Mesendoderm (in vitro differentiated cells): ENCODE results near the gene RBBP6.

Experiments
- DNase-seq: peaks from one replicate; pipeline ENCODE4 v3.0.0; 2013
- H2AK5ac ChIP-seq: 2 replicates; pipeline ENCODE4 v1.6.1; 2013; ENCODE audit warnings: low read length, inconsistent platforms
- H2BK120ac ChIP-seq: 2 replicates; pipeline ENCODE4 v1.6.1; 2013; ENCODE audit warnings: low read depth, mild to moderate bottlenecking, low read length, moderate library complexity, mixed read lengths
- H2BK15ac ChIP-seq: replicated peaks from 2 replicates; pipeline ENCODE4 v1.6.1; 2013; ENCODE audit warnings: low read depth, mild to moderate bottlenecking, moderate library complexity
- H2BK5ac ChIP-seq: 2 replicates; pipeline ENCODE4 v1.6.1; 2013; ENCODE audit warnings: low read length, inconsistent platforms
- H3K18ac ChIP-seq: 2 replicates; pipeline ENCODE4 v1.6.1; 2013; ENCODE audit warnings: mild to moderate bottlenecking, low read length, mixed read lengths
- H3K23ac ChIP-seq: one replicate; pipeline ENCODE4 v1.6.1; 2013; ENCODE audit warnings: low read length
- H3K27ac ChIP-seq: 2 replicates; pipeline ENCODE4 v1.5.1; 2013; ENCODE audit warnings: low read depth, mild to moderate bottlenecking, inconsistent platforms, low read length, moderate library complexity
- H3K27me3 ChIP-seq: 2 replicates; pipeline ENCODE4 v1.6.1; 2013; ENCODE audit warnings: low read length, control low read depth, mild to moderate bottlenecking, inconsistent platforms; ENCODE audit not compliant: insufficient read depth, poor library complexity
- H3K36me3 ChIP-seq: 2 replicates; pipeline ENCODE4 v1.6.1; 2013; ENCODE audit warnings: low read length, inconsistent platforms; ENCODE audit not compliant: control insufficient read depth, insufficient read depth
- H3K4ac ChIP-seq: one replicate; pipeline ENCODE4 v1.6.1; 2013; ENCODE audit warnings: low read depth, mild to moderate bottlenecking, low read length, moderate library complexity
- H3K4me1 ChIP-seq: 2 replicates; pipeline ENCODE4 v1.6.1; 2013; ENCODE audit warnings: low read depth, low read length, inconsistent platforms; ENCODE audit not compliant: control insufficient read depth
- H3K4me2 ChIP-seq: 2 replicates; pipeline ENCODE4 v1.6.1; 2013; ENCODE audit warnings: low read length
- H3K4me3 ChIP-seq: 2 replicates; pipeline ENCODE4 v1.5.1; 2013; ENCODE audit warnings: mild to moderate bottlenecking, low read length
- H3K56ac ChIP-seq: one replicate; pipeline ENCODE4 v1.6.1; 2013; ENCODE audit warnings: low read length
- H3K79me1 ChIP-seq: 2 replicates; pipeline ENCODE4 v1.6.1; 2013; ENCODE audit warnings: low read length, inconsistent platforms
- H3K79me2 ChIP-seq: 2 replicates; pipeline ENCODE4 v1.6.1; 2013; ENCODE audit warnings: mild to moderate bottlenecking, low read length; ENCODE audit not compliant: control insufficient read depth, insufficient read depth
- H3K9ac ChIP-seq: 2 replicates; pipeline ENCODE4 v1.6.1; 2013; ENCODE audit warnings: low read length, inconsistent platforms
- H4K5ac ChIP-seq: one replicate; pipeline ENCODE4 v1.6.1; 2013; ENCODE audit warnings: low read length
- H4K8ac ChIP-seq: one replicate; pipeline ENCODE4 v1.6.1; 2013; ENCODE audit warnings: low read depth, mild to moderate bottlenecking, control low read depth, low read length, moderate library complexity
- WGBS: extraction: QIAGEN DNeasy Blood & Tissue Kit; methylation state at CpG from one replicate; pipeline ENCODE4 v1.1.7; 2013; ENCODE audit warnings: low lambda C conversion rate, missing lambda C conversion rate; ENCODE audit not compliant: insufficient coverage; ENCODE audit errors: extremely low coverage; 5-methylcytosine and 5-hydroxymethylcytosine counted together

RBBP6 gene

DNA sequence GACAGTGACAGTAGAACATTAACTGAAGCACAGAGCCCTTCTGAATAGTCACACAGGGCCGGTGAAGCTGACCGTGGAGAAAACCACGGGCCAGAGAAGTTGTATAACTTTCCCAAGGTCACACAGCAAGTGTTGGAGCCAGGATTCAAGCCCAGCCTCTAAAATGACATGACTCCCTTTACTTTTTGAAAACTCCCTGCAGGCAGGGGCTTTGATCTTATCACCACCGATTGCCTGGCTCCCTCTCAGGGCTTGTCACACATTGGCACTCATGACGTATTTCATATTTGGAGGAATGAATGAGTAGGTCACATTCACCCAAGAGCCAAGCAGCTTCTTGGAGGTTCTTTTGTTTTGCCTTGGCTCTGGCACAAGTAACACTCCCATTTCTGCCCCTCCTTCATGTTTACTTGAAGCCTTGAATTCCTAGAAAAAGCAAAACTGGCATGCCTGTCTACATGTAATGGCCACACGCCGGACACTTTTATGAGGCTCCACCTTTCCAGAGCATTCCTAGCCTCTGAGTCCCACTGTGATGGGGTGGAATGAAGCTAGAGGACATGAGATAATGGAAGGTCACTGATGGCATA is 13.3 kb upstream of the RBBP6 start:
- Histone ChIP-seq H3K56ac (no peak overlapping the region), H2BK5ac (no peak overlapping the region), H2BK15ac (no peak overlapping the region), H3K4me2 (no peak overlapping the region), H3K4me3 (no peak overlapping the region), H3K79me1 (no peaks in the 10 kb centered on the region), H3K23ac (no peak overlapping the region), H3K27me3 (no peaks in the 10 kb centered on the region), H3K18ac (no peak overlapping the region), H3K4ac (no peak overlapping the region), H3K27ac (no peak overlapping the region), H4K8ac (no peak overlapping the region), H3K4me1 (no peaks in the 10 kb centered on the region), H3K9ac (no peak overlapping the region), H3K79me2 (no peaks in the 10 kb centered on the region), H4K5ac (no peak overlapping the region), H2AK5ac (no peak overlapping the region), H2BK120ac (no peak overlapping the region), H3K36me3 (no peaks in the 10 kb centered on the region)
- WGBS: no CpG with 5 or more reads among the region's 7 CpGs
- DNase-seq: no peak

- Histone ChIP-seq H3K4ac (no peak overlapping the region), H2BK5ac (no peak overlapping the region), H3K36me3 (no peaks in the 10 kb centered on the region), H2BK120ac (no peak overlapping the region), H3K27ac (no peak overlapping the region), H3K79me2 (no peaks in the 10 kb centered on the region), H3K4me1 (no peaks in the 10 kb centered on the region), H3K79me1 (no peaks in the 10 kb centered on the region), H3K23ac (no peak overlapping the region), H4K8ac (no peak overlapping the region), H3K4me2 (no peak overlapping the region), H3K27me3 (no peaks in the 10 kb centered on the region), H3K18ac (no peak overlapping the region), H3K56ac (no peak overlapping the region), H2AK5ac (no peak overlapping the region), H3K9ac (no peak overlapping the region), H2BK15ac (no peak overlapping the region), H3K4me3 (no peak overlapping the region), H4K5ac (no peak overlapping the region)
- no peak for DNase-seq
- no CpG with 5 or more reads among the region's 9 CpGs for WGBS
These were observed 12.5 kb upstream of the RBBP6 start for GRCh38 chr16:24526701-24527495.

- H4K5ac ChIP-seq: no peak overlapping the region
- no peak overlapping the region for H3K18ac ChIP-seq
- no CpG with 5 or more reads among the region's 1 CpG for WGBS
- H3K36me3 ChIP-seq: no peaks in the 10 kb centered on the region
- no peak overlapping the region for H3K9ac ChIP-seq
- H3K27ac ChIP-seq: no peak overlapping the region
- H3K4me1 ChIP-seq: no peaks in the 10 kb centered on the region
- H3K4ac ChIP-seq: no peak overlapping the region
- no peak overlapping the region for H2BK15ac ChIP-seq
- H3K79me1 ChIP-seq: no peaks in the 10 kb centered on the region
- no peak overlapping the region for H2BK5ac ChIP-seq
- no peak overlapping the region for H3K23ac ChIP-seq
- no peak overlapping the region for H3K4me2 ChIP-seq
- H2BK120ac ChIP-seq: no peak overlapping the region
- H2AK5ac ChIP-seq: no peak overlapping the region
- no peaks in the 10 kb centered on the region for H3K79me2 ChIP-seq
- no peaks in the 10 kb centered on the region for H3K27me3 ChIP-seq
- H3K56ac ChIP-seq: no peak overlapping the region
- no peak for DNase-seq
- H4K8ac ChIP-seq: no peak overlapping the region
- H3K4me3 ChIP-seq: no peak overlapping the region
These were observed 8.2 kb upstream of the RBBP6 start for GRCh38 chr16:24531166-24531565.

- H3K79me1 ChIP-seq: no peaks in the 10 kb centered on the region
- H2AK5ac ChIP-seq: no peak overlapping the region
- no peak overlapping the region for H3K4me2 ChIP-seq
- H3K4ac ChIP-seq: no peak overlapping the region
- H3K56ac ChIP-seq: no peak overlapping the region
- no peak overlapping the region for H3K4me3 ChIP-seq
- no peaks in the 10 kb centered on the region for H3K36me3 ChIP-seq
- H2BK5ac ChIP-seq: no peak overlapping the region
- DNase-seq: no peak
- H3K79me2 ChIP-seq: no peaks in the 10 kb centered on the region
- no peak overlapping the region for H2BK120ac ChIP-seq
- no peak overlapping the region for H3K18ac ChIP-seq
- H3K9ac ChIP-seq: no peak overlapping the region
- no peak overlapping the region for H4K8ac ChIP-seq
- H3K27me3 ChIP-seq: no peaks in the 10 kb centered on the region
- H2BK15ac ChIP-seq: no peak overlapping the region
- no peaks in the 10 kb centered on the region for H3K4me1 ChIP-seq
- no peak overlapping the region for H4K5ac ChIP-seq
- H3K27ac ChIP-seq: no peak overlapping the region
- no peak overlapping the region for H3K23ac ChIP-seq
These were observed 4.7 kb upstream of the RBBP6 start for GRCh38 chr16:24534620-24535019.

GRCh38 chr16:24535827-24536226 is 3.5 kb upstream of the RBBP6 start:
- no peaks in the 10 kb centered on the region for H3K4me1 ChIP-seq
- no peak overlapping the region for H2BK15ac ChIP-seq
- no peak overlapping the region for H2BK5ac ChIP-seq
- H3K4ac ChIP-seq: no peak overlapping the region
- no peak overlapping the region for H3K4me2 ChIP-seq
- H3K27ac ChIP-seq: no peak overlapping the region
- no peak overlapping the region for H2BK120ac ChIP-seq
- H3K56ac ChIP-seq: no peak overlapping the region
- no peak for DNase-seq
- no peak overlapping the region for H4K8ac ChIP-seq
- no peaks in the 10 kb centered on the region for H3K79me1 ChIP-seq
- no peak overlapping the region for H3K23ac ChIP-seq
- H3K36me3 ChIP-seq: no peaks in the 10 kb centered on the region
- H3K27me3 ChIP-seq: no peaks in the 10 kb centered on the region
- H3K79me2 ChIP-seq: peaks cover 11% of the 10 kb centered on the region
- H3K18ac ChIP-seq: no peak overlapping the region
- no peak overlapping the region for H3K9ac ChIP-seq
- H4K5ac ChIP-seq: no peak overlapping the region
- H2AK5ac ChIP-seq: no peak overlapping the region
- H3K4me3 ChIP-seq: no peak overlapping the region
- no CpG with 5 or more reads among the region's 4 CpGs for WGBS

- H3K4me1 ChIP-seq: no peaks in the 10 kb centered on the region
- no peak overlapping the region for H2BK120ac ChIP-seq
- no peaks in the 10 kb centered on the region for H3K36me3 ChIP-seq
- no peak overlapping the region for H3K9ac ChIP-seq
- no peak overlapping the region for H3K56ac ChIP-seq
- H3K4me2 ChIP-seq: no peak overlapping the region
- no peak overlapping the region for H2AK5ac ChIP-seq
- peaks cover 19% of the 10 kb centered on the region for H3K79me2 ChIP-seq
- no peak overlapping the region for H4K5ac ChIP-seq
- H3K27me3 ChIP-seq: no peaks in the 10 kb centered on the region
- no peak overlapping the region for H3K4ac ChIP-seq
- H3K79me1 ChIP-seq: no peaks in the 10 kb centered on the region
- H3K23ac ChIP-seq: no peak overlapping the region
- no peak overlapping the region for H3K18ac ChIP-seq
- H3K27ac ChIP-seq: no peak overlapping the region
- no peak overlapping the region for H2BK15ac ChIP-seq
- H3K4me3 ChIP-seq: no peak overlapping the region
- WGBS: no CpG with 5 or more reads among the region's 5 CpGs
- no peak overlapping the region for H2BK5ac ChIP-seq
- H4K8ac ChIP-seq: no peak overlapping the region
- no peak for DNase-seq
These were observed 2.7 kb upstream of the RBBP6 start for GRCh38 chr16:24536671-24537070.
